Activated naive CD4-positive, alpha-beta T cell treated with anti-CD3 and anti-CD28 coated beads, Interleukin-2, amount 50 U/mL, for 24 hours (primary cell): ENCODE results near the gene LTBP2.
A peak's percentile ranks its signal among the peaks of the same experiment; 100 is the strongest.

Experiments
- H3K27ac Mint-ChIP-seq: one replicate; pipeline ENCODE4 v1.8.0; 2021; ENCODE audit warnings: mild to moderate bottlenecking, mixed read lengths
- H3K27me3 Mint-ChIP-seq: one replicate; pipeline ENCODE4 v1.8.0; 2021; ENCODE audit warnings: mixed read lengths
- H3K36me3 Mint-ChIP-seq: one replicate; pipeline ENCODE4 v1.8.0; 2021; ENCODE audit warnings: mixed read lengths
- H3K4me1 Mint-ChIP-seq: one replicate; pipeline ENCODE4 v1.8.0; 2021; ENCODE audit warnings: mixed read lengths
- H3K4me3 Mint-ChIP-seq: one replicate; pipeline ENCODE4 v1.8.0; 2021; ENCODE audit warnings: mild to moderate bottlenecking, mixed read lengths
- H3K9me3 Mint-ChIP-seq: one replicate; pipeline ENCODE4 v1.8.0; 2021; ENCODE audit warnings: mixed read lengths

LTBP2 gene

DNA sequence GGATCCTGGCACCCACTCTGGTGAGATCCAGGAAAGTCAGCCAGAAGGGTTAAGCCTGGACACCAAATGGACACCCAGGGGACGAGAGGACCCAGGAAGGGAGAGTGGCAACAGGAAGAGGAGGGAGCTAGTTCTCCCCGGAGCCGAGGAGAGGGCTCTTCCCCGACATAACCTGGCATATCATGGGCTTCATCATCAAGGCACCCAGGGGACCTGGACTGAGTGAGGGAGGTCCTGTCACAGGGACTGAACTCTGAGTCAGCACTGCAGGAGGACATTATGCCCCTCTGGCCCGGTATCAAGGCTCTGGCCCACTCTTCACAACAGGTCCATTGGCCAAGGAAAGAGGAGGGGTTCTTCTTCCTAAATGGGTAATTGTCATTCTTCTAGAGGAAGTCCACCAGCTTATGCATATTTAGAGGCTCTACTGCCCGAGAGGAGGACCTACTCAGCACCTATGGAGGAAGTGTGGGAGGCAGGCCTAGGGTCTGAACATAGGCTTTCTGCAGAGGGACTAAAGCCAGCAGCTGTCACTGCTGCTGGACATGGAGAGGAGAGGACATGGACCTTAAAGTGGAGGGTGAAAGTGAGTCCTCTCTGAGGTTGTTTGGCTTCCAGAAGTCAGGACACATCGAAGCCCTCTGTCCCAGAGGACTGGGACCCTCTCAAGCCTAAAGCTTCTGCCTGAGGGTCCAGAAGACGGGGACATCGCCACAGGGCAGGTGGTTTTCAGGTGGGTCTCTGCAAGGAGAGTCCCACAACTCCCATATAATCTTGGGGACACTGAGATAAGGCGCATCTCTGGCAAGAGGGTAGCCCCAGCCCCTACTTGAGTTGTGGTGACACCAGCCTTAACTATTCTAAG, 99.8 kb downstream of the LTBP2 start:
- Mint-ChIP-seq H3K27ac (peak overlapping the region; percentile 19), H3K9me3 (no peaks in the 10 kb centered on the region), H3K27me3 (no peaks in the 10 kb centered on the region), H3K4me3 (no peak overlapping the region), H3K36me3 (no peaks in the 10 kb centered on the region), H3K4me1 (peaks cover 8% of the 10 kb centered on the region)

DNA sequence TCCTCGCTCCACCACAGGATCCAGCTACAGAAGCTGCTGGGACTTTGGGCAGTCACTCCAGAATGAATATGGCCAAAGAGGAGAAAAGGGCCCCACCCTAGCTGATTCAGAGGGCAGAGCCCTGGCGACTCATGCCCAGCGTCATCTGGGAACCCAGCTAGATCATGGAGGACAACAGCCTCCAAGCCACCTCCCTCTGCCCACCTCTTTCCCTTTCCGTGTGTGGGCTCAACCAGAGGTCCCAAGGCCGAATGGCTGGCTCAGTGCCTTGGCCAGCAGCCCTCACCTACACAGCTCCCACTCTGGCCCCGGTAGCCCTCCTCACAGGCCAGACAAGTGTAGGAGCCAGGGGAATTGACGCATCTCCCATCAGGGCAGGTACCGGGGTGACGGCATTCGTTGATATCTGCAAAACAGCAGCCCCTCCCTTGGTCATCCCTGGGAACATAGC, 101.1 kb downstream of the LTBP2 start:
- Mint-ChIP-seq H3K27ac (no peak overlapping the region), H3K27me3 (no peaks in the 10 kb centered on the region), H3K4me1 (peaks cover 8% of the 10 kb centered on the region), H3K9me3 (no peaks in the 10 kb centered on the region), H3K36me3 (no peaks in the 10 kb centered on the region), H3K4me3 (no peak overlapping the region)

DNA sequence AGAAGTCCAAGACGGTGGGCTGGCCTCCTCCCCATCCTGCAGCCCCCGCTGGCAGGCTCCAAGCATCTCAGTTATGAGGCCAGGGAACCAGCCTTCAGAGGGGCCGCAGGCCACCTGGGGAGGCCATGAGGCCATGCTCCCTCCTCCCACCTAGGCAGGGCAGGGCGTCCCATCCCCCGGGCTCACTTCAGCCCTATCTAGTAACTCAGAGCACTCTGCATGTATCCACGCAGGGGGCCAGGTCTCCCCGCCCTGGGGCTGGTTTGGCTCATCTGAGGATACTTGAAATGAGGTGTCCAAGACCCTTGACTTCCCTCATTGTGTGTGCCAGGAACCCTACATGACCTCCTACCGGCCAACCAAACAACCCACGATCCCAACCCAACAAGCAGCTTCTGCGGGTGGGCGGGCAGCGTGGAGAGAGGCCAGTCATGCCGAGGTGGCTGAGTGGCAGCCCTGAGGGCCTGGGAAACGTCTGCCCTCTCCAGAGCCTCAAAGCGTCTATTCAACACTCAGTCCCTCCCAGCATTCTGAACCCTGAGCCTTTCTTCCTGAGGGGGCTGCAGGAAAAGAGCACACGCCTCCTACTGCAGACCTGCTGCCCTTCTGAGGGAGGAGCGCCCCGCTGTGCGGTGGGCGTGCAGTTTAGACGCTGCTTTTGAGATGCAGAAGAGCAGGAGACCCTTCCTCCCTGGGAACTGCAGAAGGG, 101.7 kb downstream of the LTBP2 start:
- Mint-ChIP-seq H3K4me3 (no peak overlapping the region), H3K4me1 (peaks cover 8% of the 10 kb centered on the region), H3K27me3 (no peaks in the 10 kb centered on the region), H3K9me3 (no peaks in the 10 kb centered on the region), H3K36me3 (no peaks in the 10 kb centered on the region), H3K27ac (no peak overlapping the region)

DNA sequence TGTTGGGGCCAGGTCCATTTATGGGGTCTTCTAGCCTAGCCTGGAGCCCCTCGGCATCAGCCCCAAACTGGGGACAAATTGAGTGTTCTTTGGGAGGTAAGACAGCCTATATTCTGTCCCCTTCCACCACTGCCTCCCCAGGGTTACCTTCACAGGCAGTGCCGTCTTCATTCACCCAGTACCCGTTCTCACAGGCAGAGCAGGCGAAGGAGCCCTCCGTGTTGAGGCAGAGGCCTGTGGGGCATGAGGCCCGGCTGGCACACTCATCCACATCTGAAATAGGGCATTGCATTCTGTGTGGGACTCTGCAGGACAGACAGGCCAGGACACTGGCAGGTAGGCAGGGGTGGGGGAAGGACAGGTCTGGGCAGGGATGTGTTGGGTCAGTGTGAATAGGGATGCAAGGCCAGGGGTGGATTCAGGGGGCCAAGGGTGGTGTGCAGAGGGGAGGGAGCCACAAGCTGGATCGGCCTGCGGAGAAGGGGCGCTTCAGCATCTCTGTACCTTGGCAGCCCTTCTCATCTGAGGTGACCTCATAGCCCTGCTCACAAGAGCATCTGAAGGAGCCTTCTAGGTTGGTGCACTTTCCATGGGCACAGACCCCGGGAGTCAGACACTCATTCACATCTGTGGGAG, 102.3 kb downstream of the LTBP2 start:
- H3K27ac Mint-ChIP-seq, result no peak overlapping the region
- H3K4me1 Mint-ChIP-seq, result peaks cover 6% of the 10 kb centered on the region
- H3K9me3 Mint-ChIP-seq, result no peaks in the 10 kb centered on the region
- H3K4me3 Mint-ChIP-seq, result no peak overlapping the region
- no peaks in the 10 kb centered on the region for H3K27me3 Mint-ChIP-seq
- H3K36me3 Mint-ChIP-seq, result no peaks in the 10 kb centered on the region

DNA sequence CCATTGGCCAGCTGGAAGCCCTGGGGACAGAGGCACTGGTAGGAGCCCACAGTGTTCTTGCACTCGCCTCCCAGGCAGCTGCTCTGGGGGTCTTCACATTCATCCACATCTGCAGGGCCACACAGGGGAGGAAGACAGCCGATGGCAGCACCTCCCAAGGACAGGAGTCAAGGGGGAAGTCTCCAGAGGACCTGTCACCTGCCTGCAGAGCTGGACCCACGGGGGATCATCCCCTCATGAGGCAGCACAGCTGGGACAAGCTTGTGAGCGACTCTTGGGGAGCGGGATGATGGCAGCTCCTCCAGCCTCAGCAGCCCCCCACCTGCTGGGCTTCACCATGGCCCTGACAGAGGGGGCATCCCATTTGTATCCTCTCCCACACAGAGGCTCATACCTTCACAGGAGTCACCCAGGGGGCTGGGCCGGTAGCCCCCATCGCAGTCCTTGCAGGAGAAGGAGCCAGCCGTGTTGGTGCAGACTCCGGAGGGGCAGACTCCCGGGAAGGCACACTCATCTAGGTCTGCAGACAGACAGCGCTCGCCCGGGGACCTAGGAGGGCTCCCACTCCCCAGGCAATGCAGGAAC, 103.1 kb downstream of the LTBP2 start:
- Mint-ChIP-seq H3K9me3 (no peaks in the 10 kb centered on the region), H3K4me1 (no peaks in the 10 kb centered on the region), H3K36me3 (no peaks in the 10 kb centered on the region), H3K4me3 (no peak overlapping the region), H3K27ac (no peak overlapping the region), H3K27me3 (no peaks in the 10 kb centered on the region)

DNA sequence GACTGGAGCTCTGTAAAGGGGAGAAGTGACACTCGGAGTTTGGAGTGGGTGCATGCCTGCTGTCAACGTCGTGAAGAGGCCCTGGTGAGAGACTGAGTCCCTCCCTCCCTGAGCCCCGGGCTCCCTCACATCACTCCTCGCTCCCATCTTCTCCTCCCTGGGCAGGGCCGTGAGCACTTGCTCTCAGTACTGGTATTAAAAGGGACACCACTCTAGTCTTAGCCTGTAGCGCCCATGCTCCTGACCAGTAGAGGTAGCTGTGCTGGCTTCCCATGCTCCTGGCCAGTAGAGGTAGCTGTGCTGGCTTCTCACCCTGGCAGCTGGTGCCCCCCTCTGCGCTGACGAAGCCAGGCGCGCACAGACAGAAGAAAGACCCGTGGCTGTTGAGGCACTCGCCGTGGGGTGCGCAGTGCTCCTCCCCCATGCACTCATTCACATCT, 103.7 kb downstream of the LTBP2 start:
- Mint-ChIP-seq H3K4me1 (no peaks in the 10 kb centered on the region), H3K4me3 (no peak overlapping the region), H3K9me3 (no peaks in the 10 kb centered on the region), H3K27me3 (no peaks in the 10 kb centered on the region), H3K27ac (no peak overlapping the region), H3K36me3 (no peaks in the 10 kb centered on the region)

DNA sequence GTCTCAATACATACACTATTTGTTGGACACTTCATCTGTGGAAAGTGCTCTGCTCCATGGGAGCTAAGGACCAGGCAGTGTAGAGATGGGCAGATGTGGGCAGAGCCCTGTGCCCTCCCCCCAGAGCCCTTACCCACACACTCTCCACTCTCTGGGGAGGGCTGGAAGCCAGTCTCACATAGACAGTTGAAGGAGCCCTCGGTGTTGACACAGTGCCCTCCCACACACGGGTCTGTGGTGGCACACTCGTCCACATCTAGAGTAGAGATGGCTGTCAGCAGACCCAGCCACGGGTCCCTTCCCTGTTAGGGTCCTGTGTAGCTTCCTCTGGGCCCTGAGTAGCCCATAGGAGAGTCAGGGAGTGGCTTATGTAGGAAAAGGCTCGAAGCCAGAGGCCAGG, 104.2 kb downstream of the LTBP2 start:
- Mint-ChIP-seq H3K36me3 (no peaks in the 10 kb centered on the region), H3K4me1 (no peaks in the 10 kb centered on the region), H3K27ac (no peak overlapping the region), H3K9me3 (no peaks in the 10 kb centered on the region), H3K27me3 (no peaks in the 10 kb centered on the region), H3K4me3 (no peak overlapping the region)

DNA sequence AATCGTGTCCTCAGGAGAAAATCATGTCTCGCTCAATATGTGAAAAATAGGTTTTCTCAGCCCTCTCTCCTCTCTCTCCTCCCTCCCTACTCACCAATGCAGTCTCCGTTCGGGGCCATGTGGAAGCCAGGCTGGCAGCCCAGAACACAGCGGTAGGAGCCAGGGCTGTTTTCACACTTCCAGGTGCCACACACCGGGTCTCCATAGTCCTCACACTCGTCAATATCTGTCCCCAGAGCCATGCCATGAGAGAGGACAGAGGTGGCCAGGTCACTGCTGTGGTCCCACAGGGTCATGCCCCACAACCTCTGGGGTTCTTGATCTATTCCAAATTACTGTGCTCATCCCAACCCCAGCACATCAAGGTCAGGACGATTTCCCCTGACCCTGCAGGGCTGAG, 105.0 kb downstream of the LTBP2 start:
- Mint-ChIP-seq H3K36me3 (no peaks in the 10 kb centered on the region), H3K27ac (no peak overlapping the region), H3K4me1 (peaks cover 6% of the 10 kb centered on the region)

DNA sequence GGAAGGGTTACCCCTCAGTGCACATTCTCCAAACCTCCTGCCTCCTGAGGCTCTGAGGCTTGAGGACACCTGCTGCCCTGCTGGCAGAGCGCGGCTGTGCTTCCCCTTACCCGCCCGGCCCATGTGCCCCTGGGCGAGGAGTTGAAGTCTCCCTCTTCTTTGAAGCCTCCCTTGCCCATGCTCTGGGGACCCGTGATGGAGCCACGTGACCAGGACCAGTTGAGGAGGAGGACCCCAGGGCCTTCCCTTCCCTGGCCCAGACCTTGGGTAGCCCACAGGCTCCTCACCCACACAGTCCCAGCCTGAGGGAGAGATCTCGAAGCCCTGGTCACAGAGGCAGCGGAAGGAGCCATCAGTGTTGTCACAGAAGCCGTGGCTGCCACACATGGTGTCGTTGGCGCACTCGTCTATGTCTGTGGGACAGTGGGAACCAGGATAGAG, 105.6 kb downstream of the LTBP2 start:
- no peaks in the 10 kb centered on the region for H3K27me3 Mint-ChIP-seq
- no peak overlapping the region for H3K4me3 Mint-ChIP-seq
- no peaks in the 10 kb centered on the region for H3K9me3 Mint-ChIP-seq
- no peaks in the 10 kb centered on the region for H3K36me3 Mint-ChIP-seq
- H3K4me1 Mint-ChIP-seq, result peaks cover 8% of the 10 kb centered on the region
- no peak overlapping the region for H3K27ac Mint-ChIP-seq

More for the DNA sequence above, 105.0 kb downstream of the LTBP2 start:
- Mint-ChIP-seq H3K27me3 (no peaks in the 10 kb centered on the region), H3K9me3 (no peaks in the 10 kb centered on the region), H3K4me3 (no peak overlapping the region)

DNA sequence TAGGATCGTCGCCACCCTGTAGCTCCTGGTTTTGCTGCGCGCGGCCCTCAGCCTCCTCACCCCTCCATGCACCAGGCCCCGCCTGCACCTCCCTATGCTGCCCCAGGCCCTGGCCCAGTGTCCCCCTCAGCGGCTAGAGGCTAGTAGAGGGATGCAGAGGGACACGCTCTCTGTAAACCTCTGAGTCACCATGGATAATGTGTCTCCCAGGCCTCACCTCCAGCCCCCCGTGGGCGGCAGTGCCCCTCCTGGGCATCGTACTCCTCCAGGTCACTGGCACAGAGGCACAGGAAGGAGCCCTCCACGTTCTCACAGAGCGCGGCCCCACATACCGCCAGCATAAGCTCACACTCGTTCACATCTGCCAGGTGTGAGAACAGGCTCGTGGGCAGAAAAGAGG, 106.2 kb downstream of the LTBP2 start:
- Mint-ChIP-seq H3K9me3 (no peaks in the 10 kb centered on the region), H3K36me3 (no peaks in the 10 kb centered on the region), H3K27ac (no peak overlapping the region), H3K4me1 (peaks cover 8% of the 10 kb centered on the region), H3K4me3 (no peak overlapping the region), H3K27me3 (no peaks in the 10 kb centered on the region)

DNA sequence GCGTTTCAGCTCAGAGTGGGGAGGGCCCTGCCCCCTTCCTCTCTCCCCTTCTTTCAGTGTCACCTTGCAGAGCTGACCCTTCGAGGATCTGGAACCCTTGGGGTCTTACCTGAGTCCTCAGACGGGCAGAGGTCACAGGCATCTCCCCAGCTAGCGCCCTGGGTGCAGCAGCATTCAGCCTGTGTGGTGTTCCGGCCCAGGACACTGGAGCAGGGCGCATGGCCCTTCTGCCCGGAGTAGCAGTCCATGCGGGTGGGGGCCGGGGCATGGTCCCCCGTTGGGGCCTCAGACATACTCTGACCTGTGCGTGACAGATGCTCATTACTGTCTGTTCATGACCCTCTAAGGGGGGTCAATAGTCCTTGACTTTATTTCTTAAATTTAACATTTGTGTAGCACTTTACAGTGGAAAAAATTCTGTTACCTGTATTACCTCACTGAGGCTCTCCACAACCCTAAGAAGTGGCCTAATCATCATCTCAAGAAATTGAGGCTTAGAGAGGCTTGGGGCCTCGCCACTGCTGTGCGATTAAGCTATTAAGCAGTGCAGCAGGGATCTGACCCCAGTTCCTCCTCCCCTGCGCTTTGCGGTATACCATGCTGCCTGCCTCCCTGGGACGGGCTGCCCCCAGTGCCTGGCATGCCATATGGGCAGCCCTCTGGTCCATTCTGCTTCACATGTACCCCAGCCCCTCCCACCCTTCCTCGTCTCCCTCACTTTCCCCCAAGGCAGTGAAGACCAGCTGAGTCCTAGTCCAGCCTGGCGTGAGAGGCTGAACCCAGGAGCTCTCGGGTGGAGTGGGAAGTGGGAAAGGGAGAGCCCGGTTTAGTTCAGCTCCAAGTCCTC, 106.9 kb downstream of the LTBP2 start:
- Mint-ChIP-seq H3K27ac (no peak overlapping the region), H3K4me1 (peaks cover 10% of the 10 kb centered on the region), H3K4me3 (no peak overlapping the region), H3K27me3 (no peaks in the 10 kb centered on the region), H3K36me3 (no peaks in the 10 kb centered on the region), H3K9me3 (no peaks in the 10 kb centered on the region)

DNA sequence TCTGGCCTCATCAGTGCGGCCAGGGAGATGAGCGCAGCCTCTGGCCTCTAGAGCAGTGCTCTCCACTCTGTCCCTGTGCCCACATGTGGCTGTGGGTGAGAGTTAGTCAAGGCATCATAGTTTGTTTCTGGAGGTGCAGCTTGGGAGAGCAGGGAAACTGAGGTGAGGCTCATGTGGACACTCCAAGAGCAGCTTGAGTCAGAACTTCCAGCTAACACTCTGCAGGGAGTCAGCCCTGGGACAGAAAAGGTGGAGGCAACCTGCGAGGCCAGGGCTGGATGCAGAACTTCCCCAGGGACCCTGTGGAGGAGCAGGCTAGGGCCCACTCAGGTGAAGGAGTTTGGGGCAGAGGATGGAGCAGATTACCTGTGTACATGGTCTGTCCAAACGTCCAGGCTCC, 107.6 kb downstream of the LTBP2 start:
- H3K9me3 Mint-ChIP-seq, result no peaks in the 10 kb centered on the region
- no peaks in the 10 kb centered on the region for H3K27me3 Mint-ChIP-seq
- no peak overlapping the region for H3K4me3 Mint-ChIP-seq
- no peak overlapping the region for H3K27ac Mint-ChIP-seq
- peaks cover 16% of the 10 kb centered on the region for H3K4me1 Mint-ChIP-seq
- H3K36me3 Mint-ChIP-seq, result no peaks in the 10 kb centered on the region

DNA sequence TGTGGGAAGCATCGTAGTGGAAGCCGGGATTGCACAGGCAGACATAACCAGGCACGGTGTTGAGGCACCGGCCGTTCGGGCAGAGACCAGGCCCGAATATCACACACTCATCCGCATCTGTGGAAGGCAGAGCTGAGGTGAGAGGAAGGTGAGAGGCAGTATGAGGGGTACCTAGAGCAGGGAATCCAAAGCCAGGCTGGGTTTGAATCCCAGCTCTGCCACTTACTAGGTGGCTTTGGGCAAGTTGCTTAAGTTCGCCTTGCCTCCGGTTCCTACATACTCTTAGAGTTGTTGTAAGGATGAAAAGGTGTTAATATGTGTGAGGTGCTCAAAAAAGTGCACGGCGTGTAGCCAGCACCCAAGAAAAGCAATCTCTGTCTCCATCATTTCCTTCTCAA, 108.1 kb downstream of the LTBP2 start:
- Mint-ChIP-seq H3K36me3 (no peaks in the 10 kb centered on the region), H3K27me3 (no peaks in the 10 kb centered on the region), H3K9me3 (no peaks in the 10 kb centered on the region), H3K4me1 (peaks cover 21% of the 10 kb centered on the region), H3K27ac (no peak overlapping the region), H3K4me3 (no peak overlapping the region)

DNA sequence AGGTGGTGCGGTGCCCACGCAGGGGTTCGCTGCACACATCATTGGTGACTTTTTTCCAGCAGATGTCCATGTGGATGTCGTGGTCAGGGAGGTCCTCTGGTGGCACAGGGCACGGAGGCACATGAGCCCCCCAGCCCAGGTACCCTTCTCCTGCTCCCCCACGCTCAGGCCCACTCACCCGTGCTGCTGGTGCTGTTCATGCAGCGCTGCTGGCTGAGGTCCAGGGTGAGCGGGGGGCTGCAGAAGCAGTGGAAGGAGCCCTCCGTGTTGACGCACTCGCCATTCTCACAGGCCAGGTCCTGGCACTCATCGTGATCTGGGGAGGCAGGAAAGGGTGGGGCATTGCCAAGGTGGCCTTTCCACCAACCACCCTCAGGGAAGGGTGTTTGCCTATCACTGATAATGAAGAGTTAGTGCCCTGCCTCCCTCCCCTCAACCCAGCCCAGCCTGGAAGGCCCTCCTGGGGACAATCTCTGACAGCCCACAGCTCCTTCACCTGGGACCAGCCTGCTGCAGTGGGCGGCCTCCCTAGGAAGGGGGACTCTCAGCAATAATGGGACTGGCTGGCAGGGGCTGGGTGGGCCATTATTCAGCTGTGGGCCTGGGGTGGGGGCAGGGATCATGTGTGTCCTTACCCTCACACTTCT, 108.6 kb downstream of the LTBP2 start:
- Mint-ChIP-seq H3K36me3 (no peaks in the 10 kb centered on the region), H3K27ac (no peak overlapping the region)

More for the DNA sequence above, 108.6 kb downstream of the LTBP2 start:
- Mint-ChIP-seq H3K4me1 (peaks cover 21% of the 10 kb centered on the region), H3K27me3 (no peaks in the 10 kb centered on the region), H3K9me3 (no peaks in the 10 kb centered on the region), H3K4me3 (no peak overlapping the region)
